Loucy (cell line): Measurements from ENCODE around the gene ALPL.

Experiments
- H2AFZ ChIP-seq: fragments of 200-600 bp; sonication (generic); 2 replicates; pipeline ENCODE4 v1.6.0; 2016; ENCODE audit warnings: antibody characterized with exemption, mild to moderate bottlenecking, low read length, moderate library complexity
- H3F3A ChIP-seq: fragments of 200-600 bp; 2 replicates; pipeline ENCODE4 v1.6.0; 2016; ENCODE audit warnings: antibody characterized with exemption, low read depth, mild to moderate bottlenecking
- H3K27me3 ChIP-seq: fragments of 200-600 bp; sonication (generic); 2 replicates; pipeline ENCODE4 v1.6.1; 2014; ENCODE audit warnings: low read length, mild to moderate bottlenecking; ENCODE audit not compliant: insufficient read depth, poor library complexity, severe bottlenecking
- H3K36me3 ChIP-seq: fragments of 200-600 bp; sonication (generic); 2 replicates; pipeline ENCODE4 v1.6.1; 2016; ENCODE audit warnings: low read length; ENCODE audit not compliant: insufficient read depth
- H3K4me1 ChIP-seq: fragments of 200-600 bp; sonication (generic); 2 replicates; pipeline ENCODE4 v1.5.1; 2014; ENCODE audit warnings: low read length, mild to moderate bottlenecking; ENCODE audit not compliant: insufficient read depth, poor library complexity, severe bottlenecking
- H3K4me2 ChIP-seq: fragments of 200-600 bp; sonication (generic); 2 replicates; pipeline ENCODE4 v1.6.0; 2014; ENCODE audit warnings: antibody characterized with exemption, low read length, low read depth, mild to moderate bottlenecking; ENCODE audit not compliant: poor library complexity, severe bottlenecking
- H3K4me3 ChIP-seq: fragments of 200-600 bp; sonication (generic); 2 replicates; pipeline ENCODE4 v1.5.1; 2014; ENCODE audit warnings: low read length, mild to moderate bottlenecking, mixed read lengths; ENCODE audit not compliant: poor library complexity, severe bottlenecking
- H3K79me2 ChIP-seq: fragments of 200-600 bp; sonication (generic); 2 replicates; pipeline ENCODE4 v1.6.1; 2014; ENCODE audit warnings: low read length; ENCODE audit not compliant: insufficient read depth
- H3K9ac ChIP-seq: fragments of 200-600 bp; sonication (generic); 2 replicates; pipeline ENCODE4 v1.6.0; 2014; ENCODE audit warnings: mild to moderate bottlenecking, low read depth, low read length, moderate library complexity; ENCODE audit not compliant: poor library complexity, severe bottlenecking
- H3K9me2 ChIP-seq: fragments of 200-600 bp; sonication (generic); replicated peaks from 2 replicates; pipeline ENCODE4 v1.6.1; 2016; ENCODE audit warnings: low read depth, low read length, mixed read lengths
- H3K9me3 ChIP-seq: fragments of 200-600 bp; sonication (generic); 2 replicates; pipeline ENCODE4 v1.6.1; 2014; ENCODE audit warnings: mild to moderate bottlenecking, antibody characterized with exemption, low read length, low read depth; ENCODE audit not compliant: insufficient read depth
- H4K20me1 ChIP-seq: fragments of 200-600 bp; sonication (generic); 2 replicates; pipeline ENCODE4 v1.6.0; 2014; ENCODE audit warnings: antibody characterized with exemption, low read length, mild to moderate bottlenecking; ENCODE audit not compliant: insufficient read depth, poor library complexity, severe bottlenecking
- EZH2phosphoT487 ChIP-seq: fragments of 200-600 bp; IDR thresholded peaks from 2 replicates; pipeline ENCODE4 v1.6.1; 2018; ENCODE audit warnings: antibody characterized with exemption, mild to moderate bottlenecking, moderate library complexity, borderline replicate concordance
- TF ChIP-seq, protein P1 (sequence below): fragments of 200-600 bp; sonication (generic); conservative IDR thresholded peaks from 2 replicates; pipeline ENCODE4 v1.5.1; 2014; ENCODE audit warnings: mild to moderate bottlenecking, antibody characterized with exemption, low read length

The ALPL gene

DNA sequence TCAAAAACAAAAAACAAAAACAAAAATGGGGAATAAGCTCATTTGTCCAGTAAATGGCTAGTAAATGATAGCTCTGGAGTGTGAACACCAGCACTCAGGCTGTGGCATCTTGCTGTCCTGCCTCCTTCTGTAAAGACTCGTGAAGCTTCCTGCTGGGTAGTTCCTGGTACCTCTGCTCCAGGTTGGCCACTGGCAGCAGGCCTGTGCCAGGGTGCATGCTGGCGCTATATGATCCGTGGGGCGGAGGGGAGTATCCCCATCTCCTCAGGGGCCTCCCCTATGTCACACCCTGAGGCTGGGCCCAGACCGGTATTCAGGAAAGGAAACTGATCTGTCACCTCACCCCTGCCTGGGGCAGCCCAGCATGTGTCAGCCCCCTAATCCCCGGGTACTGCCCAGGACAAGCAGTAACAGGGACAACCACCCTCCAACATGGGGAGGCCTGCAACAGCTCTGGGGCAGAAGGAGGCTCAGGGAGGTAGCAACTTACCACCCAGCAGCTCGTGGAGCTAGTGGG lies 14.1 kb downstream of the ALPL start:
- no peak overlapping the region for H3K4me2 ChIP-seq
- H3K9me3 ChIP-seq, result no peaks in the 10 kb centered on the region
- H3K4me3 ChIP-seq, result no peak overlapping the region
- no peaks in the 10 kb centered on the region for H3K9me2 ChIP-seq
- no peak overlapping the region for H3K9ac ChIP-seq
- no peaks in the 10 kb centered on the region for H3K79me2 ChIP-seq
- no peaks in the 10 kb centered on the region for H4K20me1 ChIP-seq
- no peaks in the 10 kb centered on the region for H3K27me3 ChIP-seq
- TF ChIP-seq EZH2phosphoT487, result no peak
- TF ChIP-seq, protein P1, sequence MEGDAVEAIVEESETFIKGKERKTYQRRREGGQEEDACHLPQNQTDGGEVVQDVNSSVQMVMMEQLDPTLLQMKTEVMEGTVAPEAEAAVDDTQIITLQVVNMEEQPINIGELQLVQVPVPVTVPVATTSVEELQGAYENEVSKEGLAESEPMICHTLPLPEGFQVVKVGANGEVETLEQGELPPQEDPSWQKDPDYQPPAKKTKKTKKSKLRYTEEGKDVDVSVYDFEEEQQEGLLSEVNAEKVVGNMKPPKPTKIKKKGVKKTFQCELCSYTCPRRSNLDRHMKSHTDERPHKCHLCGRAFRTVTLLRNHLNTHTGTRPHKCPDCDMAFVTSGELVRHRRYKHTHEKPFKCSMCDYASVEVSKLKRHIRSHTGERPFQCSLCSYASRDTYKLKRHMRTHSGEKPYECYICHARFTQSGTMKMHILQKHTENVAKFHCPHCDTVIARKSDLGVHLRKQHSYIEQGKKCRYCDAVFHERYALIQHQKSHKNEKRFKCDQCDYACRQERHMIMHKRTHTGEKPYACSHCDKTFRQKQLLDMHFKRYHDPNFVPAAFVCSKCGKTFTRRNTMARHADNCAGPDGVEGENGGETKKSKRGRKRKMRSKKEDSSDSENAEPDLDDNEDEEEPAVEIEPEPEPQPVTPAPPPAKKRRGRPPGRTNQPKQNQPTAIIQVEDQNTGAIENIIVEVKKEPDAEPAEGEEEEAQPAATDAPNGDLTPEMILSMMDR, result no peak
- no peaks in the 10 kb centered on the region for H3K4me1 ChIP-seq
- H3K36me3 ChIP-seq, result no peaks in the 10 kb centered on the region
- H3F3A ChIP-seq, result no peaks in the 10 kb centered on the region
- no peak overlapping the region for H2AFZ ChIP-seq

GRCh38 chr1:21524220-21524619 lies 15.0 kb downstream of the ALPL start:
- Histone ChIP-seq H3K4me1 (no peaks in the 10 kb centered on the region), H3K27me3 (no peaks in the 10 kb centered on the region), H3K9ac (no peak overlapping the region), H3K4me2 (no peak overlapping the region), H2AFZ (no peak overlapping the region), H3K79me2 (no peaks in the 10 kb centered on the region), H3K9me3 (no peaks in the 10 kb centered on the region), H3K36me3 (no peaks in the 10 kb centered on the region), H3F3A (no peaks in the 10 kb centered on the region), H3K9me2 (no peaks in the 10 kb centered on the region), H4K20me1 (no peaks in the 10 kb centered on the region), H3K4me3 (no peak overlapping the region)
- TF ChIP-seq EZH2phosphoT487, result no peak
- TF ChIP-seq, protein P1, result no peak

GRCh38 chr1:21524686-21525339 lies 15.6 kb downstream of the ALPL start:
- H3K9me3 ChIP-seq, result no peaks in the 10 kb centered on the region
- H3K36me3 ChIP-seq, result no peaks in the 10 kb centered on the region
- no peak for TF ChIP-seq EZH2phosphoT487
- TF ChIP-seq, protein P1, result no peak
- H4K20me1 ChIP-seq, result no peaks in the 10 kb centered on the region
- no peak overlapping the region for H3K4me3 ChIP-seq
- no peaks in the 10 kb centered on the region for H3K4me1 ChIP-seq
- H3K4me2 ChIP-seq, result no peak overlapping the region
- H3K9ac ChIP-seq, result no peak overlapping the region
- no peaks in the 10 kb centered on the region for H3K9me2 ChIP-seq
- H3F3A ChIP-seq, result no peaks in the 10 kb centered on the region
- H3K27me3 ChIP-seq, result no peaks in the 10 kb centered on the region
- no peaks in the 10 kb centered on the region for H3K79me2 ChIP-seq
- H2AFZ ChIP-seq, result no peak overlapping the region
